ENCODE measurements around the gene OR13A1. TPM values are rescaled to one million over a fixed set of nuclear protein-coding genes. Genes with fewer than 3 reads are reported as not detected.
"Not testable (repeated sequence)": the region's sequence is repeated elsewhere in the genome, so short reads cannot be mapped to it uniquely, and the experiment has no call there.

Gene OR13A1
- polyA plus RNA-seq, 2 donors = 0.11 to 0.86 TPM

DNA sequence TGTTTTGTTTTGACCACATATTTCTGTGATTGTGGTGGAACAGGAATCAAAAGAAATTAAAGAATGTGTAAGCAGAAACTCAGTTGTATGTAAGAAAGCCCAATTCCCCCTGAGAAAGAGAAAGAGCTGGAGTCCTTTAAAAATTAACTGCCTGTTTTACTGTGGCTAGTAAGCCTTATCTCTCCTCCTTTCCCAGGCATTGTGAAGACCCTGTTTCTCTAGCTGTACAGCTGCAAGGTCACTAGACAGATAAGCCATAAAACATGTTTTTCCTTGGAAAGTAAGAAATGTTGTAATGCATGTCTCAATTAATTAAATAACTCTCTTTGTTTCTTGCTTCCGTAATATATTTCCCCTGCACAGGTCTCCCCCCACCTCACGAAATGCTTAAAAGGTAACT, 53.5 kb downstream of the OR13A1 start:
- H3K36me3 ChIP-seq (ENCODE audit: control insufficient read depth in 2 of 2, insufficient read depth in 2 of 2, low read length in 1 of 2) = peaks cover 0 to 3% of the 10 kb centered on the region in 2 donors
- no peaks in the 10 kb centered on the region for H3K4me1 ChIP-seq (ENCODE audit: control insufficient read depth in 2 of 2, insufficient read depth in 2 of 2, low read length in 1 of 2)
- no peak overlapping the region for H3K27ac ChIP-seq (ENCODE audit: low read depth in 2 of 2, low read length in 1 of 2)
- peaks cover 3% of the 10 kb centered on the region in 2 donors for H3K9me3 ChIP-seq (ENCODE audit: control insufficient read depth in 2 of 2, insufficient read depth in 1 of 2, low read depth in 1 of 2, low read length in 1 of 2)
- no peaks in the 10 kb centered on the region for H3K27me3 ChIP-seq (ENCODE audit: control insufficient read depth in 1 of 2, insufficient read depth in 2 of 2, low read length in 2 of 2)
- WGBS, 2 donors = 45 to 49% methylated on average over 2 of the region's 2 CpGs
- no peak overlapping the region for H3K4me3 ChIP-seq (ENCODE audit: low read depth in 1 of 2, low read length in 2 of 2)

DNA sequence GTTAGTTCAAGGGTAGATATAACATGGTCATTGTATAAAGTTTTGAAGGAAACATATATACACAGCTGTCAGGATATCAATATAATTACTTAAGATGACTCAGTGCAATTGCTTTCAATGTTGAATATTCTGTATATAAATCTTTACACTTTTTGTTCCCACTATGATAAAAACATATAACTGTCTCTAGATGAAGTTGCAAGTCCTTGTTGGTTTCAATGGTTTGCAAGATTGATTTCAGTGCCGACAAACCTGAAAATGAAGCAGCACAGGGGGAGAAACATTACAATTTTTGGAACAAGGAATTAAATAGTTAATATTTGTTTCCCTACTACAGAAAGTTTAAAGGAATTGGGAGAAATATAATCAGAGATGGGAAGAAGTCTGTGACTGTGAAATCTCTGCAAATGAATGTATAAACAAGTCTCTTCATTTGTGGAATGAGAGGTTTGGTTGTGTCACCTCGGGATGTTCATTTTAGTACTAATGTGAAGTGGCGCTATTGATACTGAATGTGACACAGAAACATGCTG, 54.1 kb downstream of the OR13A1 start:
- Histone ChIP-seq H3K4me1 (ENCODE audit: control insufficient read depth in 2 of 2, insufficient read depth in 2 of 2, low read length in 1 of 2) (no peaks in the 10 kb centered on the region), H3K27ac (ENCODE audit: low read depth in 2 of 2, low read length in 1 of 2) (no peak overlapping the region), H3K4me3 (ENCODE audit: low read depth in 1 of 2, low read length in 2 of 2) (no peak overlapping the region), H3K9me3 (ENCODE audit: control insufficient read depth in 2 of 2, insufficient read depth in 1 of 2, low read depth in 1 of 2, low read length in 1 of 2) (peaks cover 3% of the 10 kb centered on the region in 2 donors), H3K27me3 (ENCODE audit: control insufficient read depth in 1 of 2, insufficient read depth in 2 of 2, low read length in 2 of 2) (no peaks in the 10 kb centered on the region), H3K36me3 (ENCODE audit: control insufficient read depth in 2 of 2, insufficient read depth in 2 of 2, low read length in 1 of 2) (peaks cover 0 to 3% of the 10 kb centered on the region in 2 donors)
- 78 to 81% methylated on average over 3 of the region's 3 CpGs for WGBS, 2 donors

DNA sequence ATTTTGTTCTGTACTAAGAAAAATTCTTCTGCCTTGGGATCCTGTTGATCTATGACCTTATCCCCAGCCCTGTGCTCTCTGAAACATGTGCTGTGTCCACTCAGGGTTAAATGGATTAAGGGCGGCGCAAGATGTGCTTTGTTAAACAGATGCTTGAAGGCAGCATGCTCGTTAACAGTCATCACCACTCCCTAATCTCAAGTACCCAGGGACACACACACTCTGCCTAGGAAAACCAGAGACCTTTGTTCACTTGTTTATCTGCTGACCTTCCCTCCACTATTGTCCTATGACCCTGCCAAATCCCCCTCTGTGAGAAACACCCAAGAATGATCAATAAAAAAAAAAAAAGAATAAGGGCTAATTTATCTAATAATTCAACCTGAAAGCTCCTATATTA, 54.8 kb downstream of the OR13A1 start:
- H3K27ac ChIP-seq (ENCODE audit: low read depth in 2 of 2, low read length in 1 of 2); H3K4me3 ChIP-seq (ENCODE audit: low read depth in 1 of 2, low read length in 2 of 2); H3K9me3 ChIP-seq (ENCODE audit: control insufficient read depth in 2 of 2, insufficient read depth in 1 of 2, low read depth in 1 of 2, low read length in 1 of 2); H3K27me3 ChIP-seq (ENCODE audit: control insufficient read depth in 1 of 2, insufficient read depth in 2 of 2, low read length in 2 of 2); H3K36me3 ChIP-seq (ENCODE audit: control insufficient read depth in 2 of 2, insufficient read depth in 2 of 2, low read length in 1 of 2); H3K4me1 ChIP-seq (ENCODE audit: control insufficient read depth in 2 of 2, insufficient read depth in 2 of 2, low read length in 1 of 2): not testable (repeated sequence)
- 53 to 61% methylated on average over 3 of the region's 3 CpGs for WGBS, 2 donors

DNA sequence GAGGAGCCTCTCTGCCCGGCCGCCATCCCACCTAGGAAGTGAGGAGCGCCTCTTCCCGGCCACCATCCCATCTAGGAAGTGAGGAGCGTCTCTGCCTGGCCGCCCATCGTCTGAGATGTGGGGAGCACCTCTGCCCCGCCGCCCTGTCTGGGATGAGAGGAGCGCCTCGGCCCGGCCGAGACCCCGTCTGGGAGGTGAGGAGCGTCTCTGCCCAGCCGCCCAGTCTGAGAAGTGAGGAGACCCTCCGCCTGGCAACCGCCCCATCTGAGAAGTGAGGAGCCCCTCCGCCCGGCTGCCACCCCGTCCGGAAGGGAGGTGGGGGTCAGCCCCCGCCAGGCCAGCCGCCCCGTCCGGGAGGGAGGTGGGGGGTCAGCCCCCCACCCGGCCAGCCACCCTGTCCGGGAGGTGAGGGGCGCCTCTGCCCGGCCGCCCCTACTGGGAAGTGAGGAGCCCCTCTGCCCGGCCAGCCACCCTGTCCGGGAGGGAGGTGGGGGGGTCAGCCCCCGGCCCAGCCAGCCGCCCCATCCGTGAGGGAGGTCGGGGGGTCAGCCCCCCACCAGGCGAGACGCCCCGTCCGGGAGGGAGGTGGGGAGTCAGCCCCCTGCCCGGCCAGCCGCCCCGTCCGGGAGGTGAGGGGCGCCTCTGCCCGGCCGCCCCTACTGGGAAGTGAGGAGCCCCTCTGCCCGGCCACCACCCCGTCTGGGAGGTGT, 55.5 kb downstream of the OR13A1 start:
- H3K27ac ChIP-seq (ENCODE audit: low read depth in 2 of 2, low read length in 1 of 2); H3K36me3 ChIP-seq (ENCODE audit: control insufficient read depth in 2 of 2, insufficient read depth in 2 of 2, low read length in 1 of 2); H3K27me3 ChIP-seq (ENCODE audit: control insufficient read depth in 1 of 2, insufficient read depth in 2 of 2, low read length in 2 of 2); H3K9me3 ChIP-seq (ENCODE audit: control insufficient read depth in 2 of 2, insufficient read depth in 1 of 2, low read depth in 1 of 2, low read length in 1 of 2); H3K4me1 ChIP-seq (ENCODE audit: control insufficient read depth in 2 of 2, insufficient read depth in 2 of 2, low read length in 1 of 2); H3K4me3 ChIP-seq (ENCODE audit: low read depth in 1 of 2, low read length in 2 of 2): not testable (repeated sequence)
- 85 to 86% methylated on average over 22 to 45 of the region's 50 CpGs for WGBS, 2 donors

DNA sequence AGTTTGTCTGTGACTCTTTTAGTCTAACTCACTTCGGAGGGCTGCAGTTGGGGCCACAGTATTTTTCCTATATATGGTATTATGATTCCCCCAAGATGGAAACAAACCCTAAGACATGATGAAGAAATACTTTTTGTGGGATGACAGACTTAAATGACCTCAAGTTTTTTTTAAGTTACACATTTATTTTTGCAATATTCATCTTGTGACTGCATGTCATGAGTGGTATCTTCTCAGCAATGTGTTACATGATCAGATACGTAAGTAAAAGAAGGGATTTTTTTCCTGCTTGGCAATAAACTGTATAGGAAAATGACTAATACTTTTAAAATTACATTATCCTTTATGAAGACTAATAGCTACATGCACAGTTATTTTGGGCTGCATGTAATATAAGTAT, 57.8 kb downstream of the OR13A1 start:
- WGBS, 2 donors = 76 to 77% methylated on average over 2 of the region's 2 CpGs
- H3K36me3 ChIP-seq (ENCODE audit: control insufficient read depth in 2 of 2, insufficient read depth in 2 of 2, low read length in 1 of 2) = no peaks in the 10 kb centered on the region
- no peaks in the 10 kb centered on the region for H3K9me3 ChIP-seq (ENCODE audit: control insufficient read depth in 2 of 2, insufficient read depth in 1 of 2, low read depth in 1 of 2, low read length in 1 of 2)
- no peak overlapping the region for H3K27ac ChIP-seq (ENCODE audit: low read depth in 2 of 2, low read length in 1 of 2)
- H3K4me1 ChIP-seq (ENCODE audit: control insufficient read depth in 2 of 2, insufficient read depth in 2 of 2, low read length in 1 of 2) = no peaks in the 10 kb centered on the region
- no peaks in the 10 kb centered on the region for H3K27me3 ChIP-seq (ENCODE audit: control insufficient read depth in 1 of 2, insufficient read depth in 2 of 2, low read length in 2 of 2)
- no peak overlapping the region for H3K4me3 ChIP-seq (ENCODE audit: low read depth in 1 of 2, low read length in 2 of 2)

DNA sequence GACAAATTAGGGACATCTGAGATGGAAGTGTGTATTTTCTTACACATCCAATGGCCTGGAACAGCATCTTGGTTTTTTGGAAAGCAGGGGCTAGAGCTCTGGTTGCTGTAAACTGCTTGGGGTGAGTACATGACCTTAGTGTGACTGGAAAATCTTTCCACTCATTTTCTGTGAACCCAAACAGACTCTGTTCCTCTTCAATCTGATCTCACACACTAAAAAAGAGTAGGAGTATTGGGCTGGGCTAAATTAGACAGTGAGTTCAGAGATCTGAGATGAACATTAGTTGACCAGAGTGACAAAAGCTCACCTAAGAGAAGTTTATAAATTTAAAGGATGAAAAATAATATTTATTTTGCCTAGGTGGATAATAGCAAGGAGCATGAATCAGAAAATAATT, 59.2 kb downstream of the OR13A1 start:
- Histone ChIP-seq H3K27me3 (ENCODE audit: control insufficient read depth in 1 of 2, insufficient read depth in 2 of 2, low read length in 2 of 2) (no peaks in the 10 kb centered on the region), H3K36me3 (ENCODE audit: control insufficient read depth in 2 of 2, insufficient read depth in 2 of 2, low read length in 1 of 2) (no peaks in the 10 kb centered on the region), H3K27ac (ENCODE audit: low read depth in 2 of 2, low read length in 1 of 2) (no peak overlapping the region), H3K9me3 (ENCODE audit: control insufficient read depth in 2 of 2, insufficient read depth in 1 of 2, low read depth in 1 of 2, low read length in 1 of 2) (no peaks in the 10 kb centered on the region), H3K4me1 (ENCODE audit: control insufficient read depth in 2 of 2, insufficient read depth in 2 of 2, low read length in 1 of 2) (no peaks in the 10 kb centered on the region), H3K4me3 (ENCODE audit: low read depth in 1 of 2, low read length in 2 of 2) (no peak overlapping the region)

DNA sequence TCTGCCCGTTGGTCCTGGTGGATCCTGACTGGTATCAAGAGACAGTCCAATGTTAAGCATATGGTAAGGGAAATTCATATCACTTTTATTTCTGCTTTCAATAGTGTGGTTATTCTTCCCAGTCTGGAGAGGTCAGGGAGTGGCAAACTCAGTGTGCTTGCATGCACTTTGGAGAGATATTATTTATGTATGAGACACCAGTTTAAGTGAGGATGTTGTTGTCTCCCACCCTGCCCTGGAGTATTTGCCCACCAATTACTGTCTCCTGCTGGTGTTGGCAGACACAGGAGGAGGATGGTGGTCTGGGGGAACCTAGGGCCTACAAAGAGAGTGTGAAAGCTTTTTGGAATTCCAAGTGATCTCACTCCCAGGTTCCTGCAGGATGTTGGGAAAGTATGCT, 59.7 kb downstream of the OR13A1 start:
- Histone ChIP-seq H3K27me3 (ENCODE audit: control insufficient read depth in 1 of 2, insufficient read depth in 2 of 2, low read length in 2 of 2) (no peaks in the 10 kb centered on the region), H3K27ac (ENCODE audit: low read depth in 2 of 2, low read length in 1 of 2) (no peak overlapping the region), H3K4me1 (ENCODE audit: control insufficient read depth in 2 of 2, insufficient read depth in 2 of 2, low read length in 1 of 2) (no peaks in the 10 kb centered on the region), H3K36me3 (ENCODE audit: control insufficient read depth in 2 of 2, insufficient read depth in 2 of 2, low read length in 1 of 2) (no peaks in the 10 kb centered on the region), H3K9me3 (ENCODE audit: control insufficient read depth in 2 of 2, insufficient read depth in 1 of 2, low read depth in 1 of 2, low read length in 1 of 2) (no peaks in the 10 kb centered on the region), H3K4me3 (ENCODE audit: low read depth in 1 of 2, low read length in 2 of 2) (no peak overlapping the region)
- 70 to 73% methylated on average over 1 of the region's 1 CpG for WGBS, 2 donors

DNA sequence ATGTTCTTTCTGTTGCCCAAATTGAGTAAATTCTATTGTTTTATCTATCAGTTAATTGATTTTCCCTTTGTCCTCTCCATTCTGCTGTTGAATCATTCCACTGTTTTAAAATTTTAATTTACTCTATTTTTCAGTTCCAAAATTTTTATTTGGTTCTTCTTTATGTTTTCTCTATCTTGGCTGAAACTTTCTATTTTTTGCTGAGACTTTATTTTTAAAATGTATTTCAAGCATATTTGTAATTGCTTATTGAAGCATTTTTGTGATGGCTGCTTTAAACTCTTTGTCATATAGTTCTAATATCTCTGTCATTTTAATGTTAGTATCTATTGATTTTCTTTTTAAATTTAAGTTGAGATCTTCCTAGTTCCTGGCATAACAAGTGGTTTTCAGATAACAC, 60.5 kb downstream of the OR13A1 start:
- Histone ChIP-seq H3K4me1 (ENCODE audit: control insufficient read depth in 2 of 2, insufficient read depth in 2 of 2, low read length in 1 of 2) (no peaks in the 10 kb centered on the region), H3K4me3 (ENCODE audit: low read depth in 1 of 2, low read length in 2 of 2) (no peak overlapping the region), H3K36me3 (ENCODE audit: control insufficient read depth in 2 of 2, insufficient read depth in 2 of 2, low read length in 1 of 2) (no peaks in the 10 kb centered on the region), H3K9me3 (ENCODE audit: control insufficient read depth in 2 of 2, insufficient read depth in 1 of 2, low read depth in 1 of 2, low read length in 1 of 2) (no peaks in the 10 kb centered on the region), H3K27ac (ENCODE audit: low read depth in 2 of 2, low read length in 1 of 2) (no peak overlapping the region), H3K27me3 (ENCODE audit: control insufficient read depth in 1 of 2, insufficient read depth in 2 of 2, low read length in 2 of 2) (no peaks in the 10 kb centered on the region)

DNA sequence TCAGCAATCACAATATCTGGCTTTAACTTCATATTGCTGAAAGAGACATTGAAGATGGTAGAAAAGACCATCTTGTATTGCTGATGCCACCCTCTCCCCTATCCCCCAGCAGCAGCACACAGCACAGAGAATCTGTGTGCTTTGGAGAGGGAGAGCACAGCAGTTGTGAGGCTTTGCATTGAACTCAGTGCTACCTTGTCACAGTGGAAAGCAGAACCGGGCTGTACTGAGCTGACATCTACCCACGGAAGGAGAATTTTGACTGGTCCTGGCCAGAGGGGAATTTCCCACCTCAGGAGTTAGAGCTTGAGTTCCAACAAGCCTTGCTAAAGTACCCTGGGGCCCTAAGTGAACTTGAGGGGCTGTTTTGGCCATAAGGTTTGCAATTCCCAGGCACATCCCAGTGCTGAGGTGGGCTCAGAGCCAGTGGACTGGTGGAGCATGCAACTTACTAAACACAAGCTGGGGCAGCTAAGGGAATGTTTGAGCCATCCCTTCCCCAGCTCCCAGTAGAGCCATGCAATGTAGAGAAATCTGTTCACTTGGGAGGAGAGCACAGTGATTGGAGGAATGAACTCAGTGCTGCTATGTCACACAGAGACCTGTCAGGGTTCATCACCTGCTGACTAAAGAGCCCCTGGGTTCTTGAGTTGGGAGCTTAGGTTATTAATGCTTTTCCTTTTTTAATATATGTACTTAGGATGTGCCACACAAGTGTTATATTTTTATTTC, 62.1 kb downstream of the OR13A1 start:
- Histone ChIP-seq H3K4me3 (ENCODE audit: low read depth in 1 of 2, low read length in 2 of 2) (no peak overlapping the region), H3K9me3 (ENCODE audit: control insufficient read depth in 2 of 2, insufficient read depth in 1 of 2, low read depth in 1 of 2, low read length in 1 of 2) (no peaks in the 10 kb centered on the region), H3K27ac (ENCODE audit: low read depth in 2 of 2, low read length in 1 of 2) (no peak overlapping the region), H3K4me1 (ENCODE audit: control insufficient read depth in 2 of 2, insufficient read depth in 2 of 2, low read length in 1 of 2) (no peaks in the 10 kb centered on the region), H3K36me3 (ENCODE audit: control insufficient read depth in 2 of 2, insufficient read depth in 2 of 2, low read length in 1 of 2) (no peaks in the 10 kb centered on the region), H3K27me3 (ENCODE audit: control insufficient read depth in 1 of 2, insufficient read depth in 2 of 2, low read length in 2 of 2) (no peaks in the 10 kb centered on the region)
- 42 to 48% methylated on average over 2 of the region's 2 CpGs for WGBS, 2 donors

All from esophagus (tissue), 2 donors.